IPS DF 4.7 (cell line): Measurements from ENCODE around the gene CLIP3.
"Not testable (repeated sequence)": the region's sequence is repeated elsewhere in the genome, so short reads cannot be mapped to it uniquely, and the experiment has no call there.

Source experiments
- DNase-seq: peaks from one replicate; pipeline ENCODE4 v3.0.0-alpha.2; 2013; ENCODE audit warnings: low spot score; ENCODE audit errors: extremely low read depth

Gene CLIP3, protein sequence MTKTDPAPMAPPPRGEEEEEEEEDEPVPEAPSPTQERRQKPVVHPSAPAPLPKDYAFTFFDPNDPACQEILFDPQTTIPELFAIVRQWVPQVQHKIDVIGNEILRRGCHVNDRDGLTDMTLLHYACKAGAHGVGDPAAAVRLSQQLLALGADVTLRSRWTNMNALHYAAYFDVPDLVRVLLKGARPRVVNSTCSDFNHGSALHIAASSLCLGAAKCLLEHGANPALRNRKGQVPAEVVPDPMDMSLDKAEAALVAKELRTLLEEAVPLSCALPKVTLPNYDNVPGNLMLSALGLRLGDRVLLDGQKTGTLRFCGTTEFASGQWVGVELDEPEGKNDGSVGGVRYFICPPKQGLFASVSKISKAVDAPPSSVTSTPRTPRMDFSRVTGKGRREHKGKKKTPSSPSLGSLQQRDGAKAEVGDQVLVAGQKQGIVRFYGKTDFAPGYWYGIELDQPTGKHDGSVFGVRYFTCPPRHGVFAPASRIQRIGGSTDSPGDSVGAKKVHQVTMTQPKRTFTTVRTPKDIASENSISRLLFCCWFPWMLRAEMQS

DNA sequence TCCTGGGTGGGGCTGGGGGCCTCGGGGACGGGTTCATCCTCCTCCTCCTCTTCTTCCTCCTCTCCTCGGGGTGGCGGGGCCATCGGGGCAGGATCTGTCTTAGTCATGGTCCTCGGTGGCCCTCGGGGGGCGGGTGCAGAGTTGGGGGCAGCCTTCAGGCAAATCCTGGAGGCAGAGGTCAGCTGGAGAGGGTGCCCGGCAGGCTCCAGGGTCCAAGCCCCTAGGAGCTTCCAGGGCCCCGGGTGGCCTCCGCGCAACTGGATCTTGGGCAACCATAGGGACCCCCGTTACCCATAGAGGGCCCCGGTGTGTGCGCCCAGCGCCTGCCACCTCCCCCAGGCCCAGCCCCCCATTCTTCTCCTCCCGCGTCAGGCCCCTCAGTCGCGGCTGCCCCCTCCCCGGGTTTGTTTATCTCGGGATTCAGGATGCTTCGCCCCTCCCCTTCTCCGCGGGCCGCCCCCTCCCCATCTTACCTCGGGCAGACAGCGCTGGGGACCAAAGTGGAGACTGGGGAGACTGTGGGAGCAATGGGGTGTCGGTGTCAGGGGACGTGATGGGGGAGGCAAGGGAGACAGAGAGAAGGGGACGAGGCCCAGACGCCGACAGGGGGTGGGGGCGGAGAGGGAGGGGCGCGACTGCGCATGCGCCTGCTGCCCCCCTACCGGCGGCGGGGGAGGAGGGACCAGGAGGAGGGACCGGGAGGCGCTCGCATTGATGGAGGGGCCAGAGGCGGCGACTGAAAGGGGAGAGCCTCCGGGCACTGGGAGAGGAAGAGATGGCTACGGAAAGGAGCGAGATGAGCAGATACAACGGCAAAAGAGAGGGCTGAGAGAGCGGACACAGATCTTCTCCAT, at the start of gene CLIP3:
TSS of gene CLIP3 (minus strand) at position 623 of the 854 bp plus-strand sequence. CDS start at position 107, 516 bp downstream.
- DNase-seq, result no peak

DNA sequence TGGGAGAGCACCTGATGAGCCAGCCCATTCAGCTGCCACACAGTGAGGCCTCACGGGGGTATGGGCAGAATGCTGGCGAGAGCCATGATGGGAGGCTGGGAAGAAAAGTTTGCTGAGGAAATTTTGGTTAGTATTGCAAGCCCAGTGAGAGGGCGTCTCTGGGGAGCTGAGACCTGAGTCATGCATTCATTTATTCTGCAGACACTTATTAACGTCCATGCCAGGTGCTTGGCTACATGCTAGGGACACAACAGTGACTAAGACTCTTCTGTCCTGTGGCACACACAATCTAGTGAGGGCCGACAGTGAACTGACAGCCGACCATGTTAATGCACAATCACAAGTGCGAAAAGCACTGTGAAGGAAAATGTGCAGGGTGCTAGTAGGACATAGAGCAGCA, 49.2 kb upstream of the CLIP3 start:
- DNase-seq, result no peak

DNA sequence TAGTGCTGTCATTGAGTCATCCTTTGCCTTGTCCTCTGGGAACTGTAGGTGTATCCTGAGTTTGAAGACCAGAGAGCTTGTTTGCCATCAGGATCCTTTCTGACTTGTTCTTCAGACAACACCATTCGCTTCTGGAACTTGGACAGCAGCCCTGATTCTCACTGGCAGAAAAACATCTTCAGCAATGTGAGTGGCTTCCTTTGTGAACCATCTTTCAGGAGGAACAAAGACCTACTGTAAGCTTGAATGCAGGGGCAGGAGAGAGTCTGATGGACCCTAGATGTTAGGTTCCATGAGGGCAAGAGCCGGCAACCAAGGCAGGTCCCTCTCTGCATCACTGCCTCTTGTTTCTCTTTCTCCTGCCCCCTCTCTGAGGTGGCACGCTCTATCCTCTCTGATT, 48.7 kb upstream of the CLIP3 start:
- no peak for DNase-seq

GRCh38 chr19:36079389-36079945, 46.8 kb upstream of the CLIP3 start:
- DNase-seq, result no peak

GRCh38 chr19:36073121-36073876, 40.6 kb upstream of the CLIP3 start:
- no peak for DNase-seq

GRCh38 chr19:36072081-36072480, 39.4 kb upstream of the CLIP3 start:
- no peak for DNase-seq

GRCh38 chr19:36068810-36069499, 36.3 kb upstream of the CLIP3 start:
- DNase-seq, result not testable (repeated sequence)

DNA sequence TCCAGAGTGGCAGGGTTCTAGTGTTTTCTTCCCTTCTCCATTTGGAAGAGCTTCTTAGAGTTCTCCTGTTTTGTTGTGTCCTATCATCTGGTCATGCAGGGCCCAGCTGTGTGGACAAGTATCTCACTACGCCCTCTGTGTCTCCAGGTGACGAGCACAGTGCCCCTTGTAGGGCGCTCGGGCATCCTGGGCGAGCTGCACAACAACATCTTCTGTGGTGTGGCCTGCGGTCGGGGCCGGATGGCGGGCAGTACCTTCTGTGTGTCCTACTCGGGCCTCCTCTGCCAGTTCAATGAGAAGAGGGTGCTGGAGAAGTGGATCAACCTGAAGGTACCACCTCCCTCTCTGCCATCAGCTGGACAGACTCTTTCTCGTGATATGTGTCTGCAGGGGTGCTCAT, 35.0 kb upstream of the CLIP3 start:
- no peak for DNase-seq

DNA sequence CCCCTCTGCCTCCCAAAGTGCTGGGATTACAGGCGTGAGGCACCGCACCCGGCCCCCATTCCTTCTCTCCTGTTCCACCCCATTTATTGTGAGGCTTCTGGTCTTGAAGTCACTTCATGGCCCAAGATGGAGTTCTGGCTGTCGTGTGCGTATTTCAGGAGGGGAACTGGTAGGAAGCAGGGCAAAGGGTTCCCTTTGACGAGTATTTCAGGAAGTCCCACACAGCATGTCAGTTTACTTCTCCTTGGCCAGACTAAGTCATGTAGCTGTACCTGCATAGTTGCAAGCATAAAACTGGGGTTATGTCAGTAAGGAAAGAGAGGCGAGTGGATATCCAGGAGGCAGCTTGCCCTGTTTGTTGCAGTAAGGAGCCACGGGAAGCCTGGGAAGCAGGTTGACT, 32.2 kb upstream of the CLIP3 start:
- DNase-seq, result no peak

- no peak for DNase-seq
Observed at GRCh38 chr19:36061367-36061766, 28.7 kb upstream of the CLIP3 start.

DNA sequence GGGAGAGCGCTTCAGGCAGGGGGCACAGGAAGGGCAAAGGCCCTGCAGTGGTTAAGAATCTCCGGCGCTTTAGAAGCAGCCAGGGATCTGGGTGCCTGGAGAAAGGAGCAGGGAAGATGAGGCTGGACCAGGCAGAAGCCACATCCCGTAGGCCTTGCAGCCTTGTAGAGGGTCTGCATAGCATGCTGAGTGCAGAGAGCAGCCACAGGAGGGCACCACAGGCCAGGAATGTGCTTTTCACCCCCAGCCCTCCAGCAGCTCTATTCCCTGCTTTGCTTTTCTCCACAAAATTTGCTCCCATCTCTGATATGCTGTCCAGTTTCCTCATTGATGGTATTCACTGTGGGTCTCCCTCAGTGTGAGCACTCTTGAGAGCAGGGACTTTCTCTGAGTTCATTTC, 27.8 kb upstream of the CLIP3 start:
- no peak for DNase-seq

DNA sequence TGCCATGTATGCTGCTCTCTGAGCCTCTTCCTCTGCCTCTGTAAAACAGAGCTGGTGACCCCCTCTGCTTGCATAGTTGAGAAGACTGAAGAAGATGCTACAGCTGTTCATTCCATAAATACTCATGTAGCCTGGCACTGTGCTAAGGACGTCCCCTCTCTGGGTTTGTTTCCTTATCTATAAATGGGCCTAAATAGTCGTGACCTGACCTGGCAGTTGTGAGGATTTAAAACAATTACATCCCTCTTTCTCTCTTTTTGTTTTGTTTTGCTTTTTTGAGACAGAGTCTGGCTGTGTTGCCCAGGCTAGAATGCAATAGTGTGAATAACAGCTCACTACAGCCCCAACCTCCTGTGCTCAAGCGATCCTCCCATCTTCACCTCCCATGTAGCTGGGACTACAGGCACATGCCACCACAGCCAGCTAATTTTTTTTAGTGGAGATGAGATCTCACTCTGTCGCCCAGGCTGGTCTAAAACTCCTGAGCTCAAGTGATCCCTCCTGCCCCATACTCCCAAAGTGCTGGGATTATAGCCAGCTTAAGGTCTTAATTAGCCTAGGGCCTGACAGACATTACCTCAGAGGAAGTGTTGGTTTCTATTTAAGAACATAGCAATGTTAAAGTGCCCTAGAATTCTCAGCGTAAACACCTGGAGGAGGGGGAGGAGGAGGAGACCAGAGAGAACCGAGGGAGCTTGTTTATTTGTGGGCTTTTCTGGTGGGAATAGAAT, 26.7 kb upstream of the CLIP3 start:
- DNase-seq, result no peak

GRCh38 chr19:36058481-36059179, 26.0 kb upstream of the CLIP3 start:
- DNase-seq, result no peak

- DNase-seq, result no peak
Observed at GRCh38 chr19:36054733-36055686, 22.3 kb upstream of the CLIP3 start, which contains the start of gene WDR62. Gene WDR62, plus strand, starts transcription at chr19:36054897. Its CDS starts 75 bp downstream, at chr19:36054972.

- DNase-seq, result peak; percentile 95
Observed at GRCh38 chr19:36054119-36054732, 21.6 kb upstream of the CLIP3 start, which contains the start of gene THAP8. Gene THAP8, minus strand, starts transcription at chr19:36054285. Its CDS starts 68 bp downstream, at chr19:36054217.

DNA sequence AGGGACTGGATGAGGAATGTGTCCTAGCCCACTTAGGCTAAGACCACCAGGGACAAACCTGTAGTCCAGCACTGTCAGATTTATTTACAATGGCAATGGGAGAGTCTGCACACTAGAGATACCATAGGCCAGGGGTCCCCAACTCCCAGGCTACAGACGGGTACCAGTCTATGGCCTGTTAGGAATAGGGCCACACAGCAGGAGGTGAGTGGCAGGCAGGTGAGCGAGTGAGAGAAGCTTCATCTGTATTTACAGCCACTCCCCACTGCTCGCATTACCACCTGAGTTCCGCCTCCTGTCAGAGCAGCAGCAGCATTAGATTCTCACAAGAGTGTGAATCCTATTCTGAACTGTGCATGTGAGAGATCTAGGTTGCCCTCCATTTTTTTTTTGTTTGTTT, 19.0 kb upstream of the CLIP3 start:
- no peak for DNase-seq

DNA sequence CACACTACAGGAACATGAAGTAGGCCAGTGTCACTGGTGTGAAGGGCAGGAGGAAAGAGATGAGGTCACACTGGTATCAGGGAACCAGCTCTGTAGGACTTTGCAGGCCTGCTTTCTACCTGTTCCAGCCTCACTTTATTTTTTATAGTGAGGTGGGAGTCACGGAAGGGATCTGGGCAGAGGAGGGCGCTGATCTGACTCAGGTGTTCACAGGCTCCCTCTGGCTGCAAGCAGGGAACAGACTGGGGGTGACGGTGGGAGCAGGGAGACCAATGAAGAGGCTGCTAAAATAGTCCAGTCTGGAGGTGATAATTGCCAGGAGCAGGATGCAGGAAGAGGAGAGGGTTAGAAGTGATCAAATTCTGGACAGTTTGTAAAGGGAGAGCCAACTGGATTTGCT, 18.6 kb upstream of the CLIP3 start:
- DNase-seq, result no peak
